ENCODE measurements around the gene FAM135A.
"Not testable (repeated sequence)": the region's sequence is repeated elsewhere in the genome, so short reads cannot be mapped to it uniquely, and the experiment has no call there.

DNA sequence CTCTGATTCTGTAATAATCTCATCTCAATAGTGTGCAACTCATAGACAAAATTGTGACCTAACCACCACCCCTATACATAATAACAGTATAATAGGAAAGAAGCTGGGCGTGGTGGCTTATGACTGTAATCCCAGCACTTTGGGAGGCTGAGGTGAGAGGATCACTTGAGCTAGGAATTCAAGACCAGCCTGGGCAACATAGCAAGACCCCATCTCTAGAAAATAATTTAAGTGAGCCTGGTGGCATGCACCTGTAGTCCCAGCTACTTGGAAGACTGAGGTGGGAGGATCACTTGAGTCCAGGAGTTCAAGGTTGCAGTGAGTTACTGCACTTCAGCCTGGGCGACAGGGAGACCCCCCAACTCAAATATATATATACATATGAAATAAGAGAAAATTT is 149.1 kb downstream of the FAM135A start:
- TF ChIP-seq POLR2A (IDR thresholded peaks at IDR 0.05), result not testable (repeated sequence)
- TF ChIP-seq, protein P1, sequence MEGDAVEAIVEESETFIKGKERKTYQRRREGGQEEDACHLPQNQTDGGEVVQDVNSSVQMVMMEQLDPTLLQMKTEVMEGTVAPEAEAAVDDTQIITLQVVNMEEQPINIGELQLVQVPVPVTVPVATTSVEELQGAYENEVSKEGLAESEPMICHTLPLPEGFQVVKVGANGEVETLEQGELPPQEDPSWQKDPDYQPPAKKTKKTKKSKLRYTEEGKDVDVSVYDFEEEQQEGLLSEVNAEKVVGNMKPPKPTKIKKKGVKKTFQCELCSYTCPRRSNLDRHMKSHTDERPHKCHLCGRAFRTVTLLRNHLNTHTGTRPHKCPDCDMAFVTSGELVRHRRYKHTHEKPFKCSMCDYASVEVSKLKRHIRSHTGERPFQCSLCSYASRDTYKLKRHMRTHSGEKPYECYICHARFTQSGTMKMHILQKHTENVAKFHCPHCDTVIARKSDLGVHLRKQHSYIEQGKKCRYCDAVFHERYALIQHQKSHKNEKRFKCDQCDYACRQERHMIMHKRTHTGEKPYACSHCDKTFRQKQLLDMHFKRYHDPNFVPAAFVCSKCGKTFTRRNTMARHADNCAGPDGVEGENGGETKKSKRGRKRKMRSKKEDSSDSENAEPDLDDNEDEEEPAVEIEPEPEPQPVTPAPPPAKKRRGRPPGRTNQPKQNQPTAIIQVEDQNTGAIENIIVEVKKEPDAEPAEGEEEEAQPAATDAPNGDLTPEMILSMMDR (IDR thresholded peaks at IDR 0.05), result not testable (repeated sequence)

Data from testis (tissue), 2 donors.